ENCODE results near the gene NOS3.

Gene NOS3

GRCh38 chr7:150996376-150997074 lies 5.7 kb downstream of the NOS3 start:
- no peak for DNase-seq (ENCODE audit: low read depth)
- no peak for TF ChIP-seq CTCF (IDR thresholded peaks at IDR 0.05; ENCODE audit: insufficient read depth, low read depth, low read length, missing control alignments)
- no peak overlapping the region for H3K4me3 ChIP-seq (ENCODE audit: low read depth, low read length)

- no peak for DNase-seq (ENCODE audit: low read depth)
- H3K4me3 ChIP-seq (ENCODE audit: low read depth, low read length), result no peak overlapping the region
- no peak for TF ChIP-seq CTCF (IDR thresholded peaks at IDR 0.05; ENCODE audit: insufficient read depth, low read depth, low read length, missing control alignments)
Observed at GRCh38 chr7:150997075-150997511, 6.3 kb downstream of the NOS3 start.

- no peak for TF ChIP-seq CTCF (IDR thresholded peaks at IDR 0.05; ENCODE audit: insufficient read depth, low read depth, low read length, missing control alignments)
- no peak for DNase-seq (ENCODE audit: low read depth)
- H3K4me3 ChIP-seq (ENCODE audit: low read depth, low read length), result no peak overlapping the region
Observed at GRCh38 chr7:150997817-150998216, 7.0 kb downstream of the NOS3 start.

GRCh38 chr7:150998341-150998740 lies 7.5 kb downstream of the NOS3 start:
- no peak overlapping the region for H3K4me3 ChIP-seq (ENCODE audit: low read depth, low read length)
- no peak for DNase-seq (ENCODE audit: low read depth)
- TF ChIP-seq CTCF (IDR thresholded peaks at IDR 0.05; ENCODE audit: insufficient read depth, low read depth, low read length, missing control alignments), result no peak

GRCh38 chr7:150999001-150999400 lies 8.2 kb downstream of the NOS3 start:
- no peak for DNase-seq (ENCODE audit: low read depth)
- no peak for TF ChIP-seq CTCF (IDR thresholded peaks at IDR 0.05; ENCODE audit: insufficient read depth, low read depth, low read length, missing control alignments)
- H3K4me3 ChIP-seq (ENCODE audit: low read depth, low read length), result no peak overlapping the region

- no peak for TF ChIP-seq CTCF (IDR thresholded peaks at IDR 0.05; ENCODE audit: insufficient read depth, low read depth, low read length, missing control alignments)
- no peak overlapping the region for H3K4me3 ChIP-seq (ENCODE audit: low read depth, low read length)
- DNase-seq (ENCODE audit: low read depth), result no peak
Observed at GRCh38 chr7:150999497-151000230, 8.8 kb downstream of the NOS3 start.

All from GM12865 (cell line).